Measurements from ENCODE around the gene ZNF615. TPM values are rescaled to one million over a fixed set of nuclear protein-coding genes. Genes with fewer than 3 reads are reported as not detected.
"Not testable (repeated sequence)": the region's sequence is repeated elsewhere in the genome, so short reads cannot be mapped to it uniquely, and the experiment has no call there.

Gene ZNF615
- polyA plus RNA-seq, 1 experiment, result 3.8 TPM

- no peaks in the 10 kb centered on the region for H3K27me3 ChIP-seq (ENCODE audit: control insufficient read depth, insufficient read depth, low read length)
- CTCF ChIA-PET, result no interaction called here
- POLR2A ChIA-PET, result no interaction called here
- H3K4me3 ChIP-seq (ENCODE audit: low read depth, low read length), result no peak overlapping the region
- peaks cover 4% of the 10 kb centered on the region for H3K36me3 ChIP-seq (ENCODE audit: control insufficient read depth, insufficient read depth, low read length)
- DNase-seq (ENCODE audit: low read depth), result no peak
- TF ChIP-seq, protein P1, sequence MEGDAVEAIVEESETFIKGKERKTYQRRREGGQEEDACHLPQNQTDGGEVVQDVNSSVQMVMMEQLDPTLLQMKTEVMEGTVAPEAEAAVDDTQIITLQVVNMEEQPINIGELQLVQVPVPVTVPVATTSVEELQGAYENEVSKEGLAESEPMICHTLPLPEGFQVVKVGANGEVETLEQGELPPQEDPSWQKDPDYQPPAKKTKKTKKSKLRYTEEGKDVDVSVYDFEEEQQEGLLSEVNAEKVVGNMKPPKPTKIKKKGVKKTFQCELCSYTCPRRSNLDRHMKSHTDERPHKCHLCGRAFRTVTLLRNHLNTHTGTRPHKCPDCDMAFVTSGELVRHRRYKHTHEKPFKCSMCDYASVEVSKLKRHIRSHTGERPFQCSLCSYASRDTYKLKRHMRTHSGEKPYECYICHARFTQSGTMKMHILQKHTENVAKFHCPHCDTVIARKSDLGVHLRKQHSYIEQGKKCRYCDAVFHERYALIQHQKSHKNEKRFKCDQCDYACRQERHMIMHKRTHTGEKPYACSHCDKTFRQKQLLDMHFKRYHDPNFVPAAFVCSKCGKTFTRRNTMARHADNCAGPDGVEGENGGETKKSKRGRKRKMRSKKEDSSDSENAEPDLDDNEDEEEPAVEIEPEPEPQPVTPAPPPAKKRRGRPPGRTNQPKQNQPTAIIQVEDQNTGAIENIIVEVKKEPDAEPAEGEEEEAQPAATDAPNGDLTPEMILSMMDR (IDR thresholded peaks at IDR 0.05; ENCODE audit: insufficient read depth, low read depth, low read length), result no peak
Observed at GRCh38 chr19:51977346-51977745, 30.7 kb downstream of the ZNF615 start.

- H3K4me3 ChIP-seq (ENCODE audit: low read depth, low read length), result no peak overlapping the region
- TF ChIP-seq, protein P1 (IDR thresholded peaks at IDR 0.05; ENCODE audit: insufficient read depth, low read depth, low read length), result no peak
- POLR2A ChIA-PET, result no interaction called here
- CTCF ChIA-PET, result no interaction called here
- DNase-seq (ENCODE audit: low read depth), result no peak
- H3K36me3 ChIP-seq (ENCODE audit: control insufficient read depth, insufficient read depth, low read length), result peaks cover 5% of the 10 kb centered on the region
- no peaks in the 10 kb centered on the region for H3K27me3 ChIP-seq (ENCODE audit: control insufficient read depth, insufficient read depth, low read length)
Observed at GRCh38 chr19:51976852-51977251, 31.2 kb downstream of the ZNF615 start.

- POLR2A ChIA-PET; H3K36me3 ChIP-seq (ENCODE audit: control insufficient read depth, insufficient read depth, low read length); H3K4me3 ChIP-seq (ENCODE audit: low read depth, low read length); DNase-seq (ENCODE audit: low read depth); CTCF ChIA-PET; H3K27me3 ChIP-seq (ENCODE audit: control insufficient read depth, insufficient read depth, low read length): not testable (repeated sequence)
Observed at GRCh38 chr19:51975787-51976186, 32.2 kb downstream of the ZNF615 start.

DNA sequence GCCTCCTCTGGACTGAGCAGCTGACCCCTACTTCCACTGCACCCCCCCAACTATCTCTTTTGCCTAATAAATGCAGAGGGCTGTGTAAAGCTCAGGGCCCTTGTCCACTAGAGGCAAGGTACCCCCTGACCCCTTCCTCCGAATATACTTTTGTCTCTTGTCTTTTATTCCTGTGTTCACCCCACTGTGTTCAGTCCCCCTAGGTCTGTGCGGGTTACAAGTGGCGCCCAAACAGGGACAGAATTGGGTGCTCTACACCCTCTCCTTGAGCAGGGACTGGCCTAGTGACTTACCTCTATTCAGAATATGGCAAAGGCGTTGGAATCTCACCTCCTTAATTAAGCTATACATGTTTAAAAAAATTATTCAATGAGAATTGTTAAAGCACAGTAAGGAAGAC, 36.4 kb downstream of the ZNF615 start:
- no peak overlapping the region for H3K4me3 ChIP-seq (ENCODE audit: low read depth, low read length)
- POLR2A ChIA-PET, result no interaction called here
- CTCF ChIA-PET, result interaction anchor here (0.8 kb wide), 1 partner anchor 411 kb away, joined by 3 read pairs; no protein-coding TSS in a partner anchor
- TF ChIP-seq, protein P1 (IDR thresholded peaks at IDR 0.05; ENCODE audit: insufficient read depth, low read depth, low read length), result no peak
- no peak for DNase-seq (ENCODE audit: low read depth)
- no peaks in the 10 kb centered on the region for H3K27me3 ChIP-seq (ENCODE audit: control insufficient read depth, insufficient read depth, low read length)
- H3K36me3 ChIP-seq (ENCODE audit: control insufficient read depth, insufficient read depth, low read length), result peaks cover 21% of the 10 kb centered on the region

- TF ChIP-seq, protein P1 (IDR thresholded peaks at IDR 0.05; ENCODE audit: insufficient read depth, low read depth, low read length), result no peak
- H3K36me3 ChIP-seq (ENCODE audit: control insufficient read depth, insufficient read depth, low read length), result peaks cover 22% of the 10 kb centered on the region
Observed at GRCh38 chr19:51970718-51971117, 37.3 kb downstream of the ZNF615 start.

GRCh38 chr19:51965583-51965982, 42.4 kb downstream of the ZNF615 start:
- no peak for DNase-seq (ENCODE audit: low read depth)
- Histone ChIP-seq H3K36me3 (ENCODE audit: control insufficient read depth, insufficient read depth, low read length) (peaks cover 23% of the 10 kb centered on the region), H3K4me3 (ENCODE audit: low read depth, low read length) (no peak overlapping the region), H3K27me3 (ENCODE audit: control insufficient read depth, insufficient read depth, low read length) (no peaks in the 10 kb centered on the region)
- TF ChIP-seq, protein P1 (IDR thresholded peaks at IDR 0.05; ENCODE audit: insufficient read depth, low read depth, low read length), result no peak
- POLR2A ChIA-PET, result no interaction called here
- CTCF ChIA-PET, result no interaction called here

More at GRCh38 chr19:51970718-51971117, 37.3 kb downstream of the ZNF615 start:
- ChIA-PET CTCF (no interaction called here), POLR2A (no interaction called here)
- H3K4me3 ChIP-seq (ENCODE audit: low read depth, low read length), result no peak overlapping the region
- no peaks in the 10 kb centered on the region for H3K27me3 ChIP-seq (ENCODE audit: control insufficient read depth, insufficient read depth, low read length)
- no peak for DNase-seq (ENCODE audit: low read depth)

GRCh38 chr19:51960621-51961233, 47.3 kb downstream of the ZNF615 start:
- H3K36me3 ChIP-seq (ENCODE audit: control insufficient read depth, insufficient read depth, low read length); DNase-seq (ENCODE audit: low read depth); POLR2A ChIA-PET; H3K4me3 ChIP-seq (ENCODE audit: low read depth, low read length); H3K27me3 ChIP-seq (ENCODE audit: control insufficient read depth, insufficient read depth, low read length): not testable (repeated sequence)
- CTCF ChIA-PET, result interaction anchor here (0.6 kb wide), 1 partner anchor 14 kb away, joined by 4 read pairs; no protein-coding TSS in a partner anchor

Data from BJ (cell line).